ENCODE data around the gene TCEAL8. TPM values are rescaled to one million over a fixed set of nuclear protein-coding genes. Genes with fewer than 3 reads are reported as not detected.
"Not testable (repeated sequence)": the region's sequence is repeated elsewhere in the genome, so short reads cannot be mapped to it uniquely, and the experiment has no call there.

The TCEAL8 gene, protein sequence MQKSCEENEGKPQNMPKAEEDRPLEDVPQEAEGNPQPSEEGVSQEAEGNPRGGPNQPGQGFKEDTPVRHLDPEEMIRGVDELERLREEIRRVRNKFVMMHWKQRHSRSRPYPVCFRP
- 46.8 and 48.9 TPM in 2 replicates for total RNA-seq (2014; rRNA removed; shearing (Covaris generic))
- 60.6 and 68.7 TPM in 2 replicates for polyA plus RNA-seq (2015; cell fraction: cytosol; rRNA removed)
- 40.0 and 46.5 TPM in 2 replicates for polyA plus RNA-seq (2015; cell fraction: nucleus; rRNA removed)

DNA sequence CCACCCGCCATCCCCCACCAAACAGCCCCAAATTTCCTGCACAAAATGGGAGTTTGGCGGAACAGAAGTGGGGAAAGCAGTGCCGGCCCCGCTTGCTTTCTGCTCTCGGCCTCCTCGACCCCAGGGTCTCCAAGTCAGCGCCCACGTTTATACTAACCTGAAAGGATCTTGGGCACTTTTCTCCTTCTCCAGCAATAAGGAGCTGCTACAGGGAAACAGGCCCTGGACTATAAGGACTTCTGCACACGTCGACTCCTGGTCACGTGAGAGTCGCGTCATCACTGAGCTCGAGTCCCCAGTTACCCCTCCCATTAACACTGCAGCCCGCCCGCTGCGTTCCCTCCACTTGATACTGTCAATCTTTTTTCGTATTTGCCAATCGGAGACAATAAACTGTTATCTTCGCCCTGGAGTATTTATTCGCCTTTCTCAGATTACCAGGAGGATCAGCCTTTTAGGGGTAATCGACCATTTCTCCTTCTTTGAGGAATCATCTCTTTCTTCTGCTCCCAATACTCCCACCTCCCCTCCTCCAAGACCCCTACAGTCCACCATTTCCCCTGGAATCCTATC, at the start of gene TCEAL8:
TSS of gene TCEAL8 (minus strand) at position 235 of the 573 bp plus-strand sequence. CDS start 1,176 bp downstream, outside the sequence.
- peak; percentile 70 for DNase-seq (ENCODE audit: low read depth)

DNA sequence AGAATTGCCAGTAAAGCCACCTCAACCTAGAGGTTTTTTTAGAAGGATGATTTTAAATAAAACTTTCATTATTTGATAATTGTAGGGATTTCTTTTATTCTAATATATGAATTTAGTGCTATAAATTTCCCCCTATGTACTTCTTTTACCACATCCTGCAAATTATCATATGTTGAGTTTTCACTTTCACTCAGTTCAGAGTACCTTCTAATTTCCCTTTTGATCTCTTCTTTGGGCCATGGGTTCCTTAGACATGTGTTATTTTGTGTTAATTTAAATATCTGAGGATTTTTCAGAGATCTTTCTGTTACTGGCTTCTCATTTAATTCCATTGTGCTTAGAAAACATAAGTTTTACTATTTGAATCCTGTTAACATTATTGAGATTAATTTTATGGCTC, 49.8 kb upstream of the TCEAL8 start:
- DNase-seq (ENCODE audit: low read depth), result no peak

DNA sequence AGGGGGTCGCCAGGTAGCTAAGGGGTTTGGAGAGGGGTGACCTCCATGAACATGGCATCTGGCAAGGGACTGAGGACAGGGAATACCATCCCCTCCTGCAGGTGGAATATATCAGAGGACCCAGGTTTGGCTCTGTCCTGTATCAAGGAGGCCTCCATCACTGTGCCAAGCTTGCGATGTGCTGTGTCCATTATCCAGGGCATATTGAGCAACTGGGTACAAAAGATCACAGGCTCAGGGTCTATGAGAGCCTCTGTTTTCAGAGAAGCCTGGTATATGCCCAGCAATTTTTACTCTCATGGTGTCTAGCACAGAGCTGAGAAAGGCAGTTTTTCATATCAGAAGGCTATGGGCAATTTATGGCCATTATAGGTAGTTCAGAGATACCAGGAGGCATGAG, 38.2 kb upstream of the TCEAL8 start:
- no peak for DNase-seq (ENCODE audit: low read depth)

- DNase-seq (ENCODE audit: low read depth), result no peak
Observed at GRCh38 chrX:103279624-103280023, 24.7 kb upstream of the TCEAL8 start.

DNA sequence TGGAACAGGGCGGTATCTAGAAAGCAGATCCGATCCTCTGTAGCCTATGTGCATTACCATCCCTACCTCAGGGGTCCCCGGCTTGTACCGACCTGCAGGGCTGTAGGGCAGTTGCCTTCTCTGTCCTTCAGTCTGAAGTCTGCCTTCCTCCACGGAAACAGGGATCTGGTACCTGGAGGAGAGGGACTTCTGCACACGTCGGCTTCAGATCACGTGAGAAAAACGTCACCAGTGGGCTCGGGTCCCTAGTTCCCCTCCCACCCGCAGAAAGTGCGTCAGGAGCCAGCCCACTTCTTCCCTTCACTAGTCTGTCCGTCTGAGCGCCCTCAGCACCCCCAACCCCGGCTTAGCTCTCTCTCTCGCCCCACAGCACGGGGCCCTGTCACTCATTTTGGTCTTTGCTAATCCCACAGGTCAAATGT, 21.6 kb upstream of the TCEAL8 start, which contains the start of gene TCEAL5:
TSS of gene TCEAL5 (minus strand) at position 170 of the 422 bp plus-strand sequence. CDS start 2,187 bp downstream, outside the sequence.
- no peak for DNase-seq (ENCODE audit: low read depth)

GRCh38 chrX:103275947-103276567, 21.1 kb upstream of the TCEAL8 start:
- DNase-seq (ENCODE audit: low read depth), result no peak

DNA sequence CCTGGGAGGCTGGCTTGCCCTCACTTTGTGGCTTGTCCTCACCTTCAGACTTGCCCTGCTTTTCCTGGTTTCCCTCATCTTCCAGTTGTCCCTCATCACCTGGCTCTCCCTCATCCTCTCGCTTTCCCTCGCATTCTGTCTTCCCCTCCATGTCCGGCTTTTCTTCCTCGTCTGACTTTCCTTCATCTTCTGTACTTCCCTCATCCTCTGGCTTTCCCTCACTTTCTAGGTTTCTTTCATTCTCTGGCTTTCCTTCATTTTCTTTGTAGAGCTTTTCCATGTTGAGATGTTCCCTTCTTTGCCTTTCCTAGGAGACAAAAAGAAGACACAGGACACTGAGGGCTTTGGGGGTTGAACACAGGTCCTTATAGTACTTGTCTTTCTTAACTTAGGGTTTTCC, 19.3 kb upstream of the TCEAL8 start:
- DNase-seq (ENCODE audit: low read depth), result no peak

DNA sequence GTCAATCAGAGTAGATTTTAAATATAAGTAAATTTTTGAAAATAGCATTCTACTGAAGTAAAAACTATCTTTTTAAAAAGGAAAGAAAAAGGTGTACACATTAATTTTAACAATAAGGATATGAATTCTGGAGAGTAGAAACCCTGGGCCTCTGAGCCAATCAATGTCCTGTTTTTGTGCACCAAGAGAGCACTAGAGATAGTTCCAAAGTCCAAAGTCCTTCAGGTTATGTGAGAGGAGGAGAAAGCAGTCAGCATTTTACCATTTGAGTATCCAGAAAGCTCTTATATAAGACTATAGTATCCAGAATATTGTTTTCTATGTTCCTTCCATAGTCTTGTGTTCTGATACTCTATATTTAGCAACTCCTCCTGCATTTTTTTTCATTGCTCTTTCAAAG, 3.3 kb upstream of the TCEAL8 start:
- no peak for DNase-seq (ENCODE audit: low read depth)

GRCh38 chrX:103256651-103257050, 1.7 kb upstream of the TCEAL8 start:
- DNase-seq (ENCODE audit: low read depth), result no peak

- DNase-seq (ENCODE audit: low read depth), result peak; percentile 51
Observed at GRCh38 chrX:103254171-103254824, 657 bp downstream of the TCEAL8 start.

DNA sequence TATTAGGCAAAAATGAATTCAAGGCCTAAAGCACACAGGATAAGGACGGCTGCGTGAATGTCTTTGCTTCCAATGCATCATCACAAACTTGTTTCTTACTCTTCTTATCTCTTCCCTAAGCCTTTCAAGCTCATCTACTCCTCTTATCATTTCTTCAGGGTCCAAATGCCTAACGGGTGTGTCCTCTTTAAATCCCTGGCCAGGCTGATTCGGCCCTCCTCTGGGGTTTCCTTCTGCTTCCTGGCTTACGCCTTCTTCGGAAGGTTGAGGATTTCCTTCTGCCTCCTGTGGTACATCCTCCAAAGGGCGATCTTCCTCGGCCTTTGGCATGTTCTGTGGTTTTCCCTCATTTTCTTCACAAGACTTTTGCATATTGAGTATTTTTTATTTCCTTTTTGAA, 1.3 kb downstream of the TCEAL8 start:
- DNase-seq (ENCODE audit: low read depth), result no peak

GRCh38 chrX:103250977-103251376, 4.0 kb downstream of the TCEAL8 start:
- DNase-seq (ENCODE audit: low read depth), result no peak

DNA sequence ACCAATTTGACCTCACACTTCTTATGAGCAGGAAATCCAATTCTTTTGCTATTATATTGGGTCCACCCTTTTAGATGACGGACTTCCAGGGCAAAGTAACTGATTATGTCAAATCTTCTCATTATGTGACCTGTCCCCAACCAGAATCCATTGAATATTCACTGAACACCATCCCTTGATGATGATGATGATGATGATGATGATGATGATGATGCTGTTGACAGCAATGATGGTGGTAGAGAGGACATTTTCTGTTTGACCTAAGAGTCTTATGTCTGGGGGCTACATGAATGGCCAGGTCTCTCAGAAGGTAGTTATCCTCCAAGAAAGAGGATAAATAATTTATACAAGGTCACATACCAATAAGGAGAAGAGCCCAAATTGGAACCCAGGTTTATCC, 5.2 kb downstream of the TCEAL8 start:
- DNase-seq (ENCODE audit: low read depth), result no peak

DNA sequence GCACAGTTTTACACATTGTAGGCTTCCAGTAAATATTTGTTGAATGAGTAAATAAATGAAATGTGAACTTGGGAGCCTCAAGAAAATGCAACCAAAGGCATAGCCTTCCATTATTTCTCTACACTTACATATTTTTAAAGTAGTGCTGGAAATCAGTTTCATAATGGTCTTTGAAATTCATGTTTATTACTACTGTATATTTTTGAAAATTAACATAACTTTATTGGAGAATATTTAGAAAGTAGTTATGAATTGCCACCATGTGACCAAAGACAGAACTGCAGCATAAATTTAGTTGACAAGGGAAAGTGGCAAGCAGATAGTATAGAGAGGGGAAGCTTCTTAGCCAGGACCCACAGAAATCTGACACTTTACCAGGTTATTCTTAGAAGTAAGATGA, 6.4 kb downstream of the TCEAL8 start:
- DNase-seq (ENCODE audit: low read depth), result no peak

DNA sequence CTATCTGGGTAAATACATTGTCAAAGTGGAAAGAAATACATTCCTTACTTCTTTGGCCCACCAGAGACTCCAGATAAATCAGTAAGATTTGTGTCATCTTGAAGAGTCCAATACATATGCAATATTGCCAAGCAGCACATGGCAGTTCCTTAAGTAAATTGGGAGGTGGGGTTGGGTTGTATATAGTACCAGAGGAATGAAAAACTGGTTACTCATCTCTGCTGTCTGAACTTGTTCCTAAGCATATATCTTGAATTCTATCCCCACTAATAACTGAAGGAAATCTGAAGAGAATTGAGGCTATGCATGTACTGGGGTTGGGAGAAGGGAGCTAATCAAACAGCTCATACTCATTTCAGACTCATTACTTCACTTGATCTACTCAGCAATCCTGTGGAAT, 14.8 kb downstream of the TCEAL8 start:
- DNase-seq (ENCODE audit: low read depth), result no peak

DNA sequence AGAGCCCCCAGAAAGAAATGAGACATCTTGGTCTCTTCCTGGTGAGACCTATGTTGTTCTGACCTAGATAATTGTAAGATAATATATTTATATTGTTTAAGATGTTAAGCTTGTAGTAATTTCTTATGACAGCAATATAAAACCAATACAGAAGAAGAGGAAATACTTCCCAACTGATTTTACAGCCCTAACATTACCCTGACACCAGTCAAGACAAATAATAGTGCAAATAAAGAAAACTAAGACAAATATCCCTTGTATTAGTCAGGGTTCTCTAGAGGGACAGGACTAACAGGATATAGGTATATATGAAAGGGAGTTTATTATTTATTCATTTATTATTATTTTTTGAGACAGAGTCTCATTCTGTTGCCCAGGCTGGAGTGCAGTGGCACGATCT, 18.7 kb downstream of the TCEAL8 start:
- DNase-seq (ENCODE audit: low read depth), result no peak

- not testable (repeated sequence) for DNase-seq (ENCODE audit: low read depth)
Observed at GRCh38 chrX:103235608-103236007, 19.3 kb downstream of the TCEAL8 start.

- no peak for DNase-seq (ENCODE audit: low read depth)
Observed at GRCh38 chrX:103234869-103235268, 20.1 kb downstream of the TCEAL8 start.

- DNase-seq (ENCODE audit: low read depth), result no peak
Observed at GRCh38 chrX:103233263-103233662, 21.7 kb downstream of the TCEAL8 start.

DNA sequence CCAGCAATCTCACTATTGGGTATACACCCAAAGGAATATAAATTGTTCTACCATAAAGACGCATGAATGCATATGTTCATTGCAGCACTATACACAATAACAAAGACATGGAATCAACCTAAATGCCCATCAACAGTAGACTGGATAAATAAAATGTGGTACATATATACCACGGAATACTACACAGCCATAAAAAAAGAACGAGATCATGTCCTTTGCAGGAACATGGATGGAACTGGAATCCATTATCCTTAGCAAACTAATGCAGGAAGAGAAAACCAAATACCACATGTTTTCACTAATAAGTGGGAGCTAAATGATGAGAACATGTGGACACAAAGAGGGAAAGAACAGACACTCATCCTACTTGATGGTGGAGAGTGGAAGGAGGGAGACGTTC, 29.0 kb downstream of the TCEAL8 start:
- DNase-seq (ENCODE audit: low read depth), result not testable (repeated sequence)

GRCh38 chrX:103220511-103221323, 34.2 kb downstream of the TCEAL8 start:
- no peak for DNase-seq (ENCODE audit: low read depth)
